NCI-H2029 (cell line): ENCODE results near the gene ADCYAP1R1.

Experiments
- DNase-seq: peaks from one replicate; lab custom pipeline; 2025; lab: John Stamatoyannopoulos, UW

The ADCYAP1R1 gene

GRCh38 chr7:31043051-31043471 lies 9.0 kb upstream of the ADCYAP1R1 start:
- no peak for DNase-seq

- no peak for DNase-seq
These were observed 7.6 kb upstream of the ADCYAP1R1 start for GRCh38 chr7:31044529-31044928.

GRCh38 chr7:31046723-31047122 lies 5.4 kb upstream of the ADCYAP1R1 start:
- no peak for DNase-seq

- DNase-seq = no peak
These were observed 4.6 kb upstream of the ADCYAP1R1 start for GRCh38 chr7:31047313-31048146.

GRCh38 chr7:31049005-31049765 lies 2.9 kb upstream of the ADCYAP1R1 start:
- no peak for DNase-seq

GRCh38 chr7:31052487-31052840 lies 356 bp downstream of the ADCYAP1R1 start:
- DNase-seq = no peak

- no peak for DNase-seq
These were observed 913 bp downstream of the ADCYAP1R1 start for GRCh38 chr7:31052841-31053601.

GRCh38 chr7:31053986-31054385 lies 1.9 kb downstream of the ADCYAP1R1 start:
- no peak for DNase-seq

- DNase-seq = no peak
These were observed 2.6 kb downstream of the ADCYAP1R1 start for GRCh38 chr7:31054608-31055278.

GRCh38 chr7:31055471-31055870 lies 3.4 kb downstream of the ADCYAP1R1 start:
- DNase-seq = no peak

GRCh38 chr7:31056775-31057346 lies 4.8 kb downstream of the ADCYAP1R1 start:
- DNase-seq = no peak

GRCh38 chr7:31058122-31058521 lies 6.0 kb downstream of the ADCYAP1R1 start:
- DNase-seq = no peak

GRCh38 chr7:31058688-31059087 lies 6.6 kb downstream of the ADCYAP1R1 start:
- DNase-seq = no peak

GRCh38 chr7:31059551-31059950 lies 7.4 kb downstream of the ADCYAP1R1 start:
- DNase-seq = no peak

- no peak for DNase-seq
These were observed 9.1 kb downstream of the ADCYAP1R1 start for GRCh38 chr7:31061185-31061584.

GRCh38 chr7:31062746-31063435 lies 10.8 kb downstream of the ADCYAP1R1 start:
- DNase-seq = no peak

- DNase-seq = no peak
These were observed 13.0 kb downstream of the ADCYAP1R1 start for GRCh38 chr7:31065021-31065593.

GRCh38 chr7:31065840-31066239 lies 13.7 kb downstream of the ADCYAP1R1 start:
- no peak for DNase-seq

- no peak for DNase-seq
These were observed 14.5 kb downstream of the ADCYAP1R1 start for GRCh38 chr7:31066516-31067130.

- no peak for DNase-seq
These were observed 15.4 kb downstream of the ADCYAP1R1 start for GRCh38 chr7:31067491-31067890.
